WI38 (cell line): ENCODE data around the gene MRGPRD.

Experiments
- H3K4me3 ChIP-seq: 2 replicates; pipeline ENCODE4 v1.5.1; 2011; ENCODE audit warnings: low read depth, mild to moderate bottlenecking, control low read depth, low read length
- TF ChIP-seq, protein P1 (sequence below): IDR thresholded peaks from 2 replicates; pipeline ENCODE4 v1.5.1; 2012; ENCODE audit warnings: low read depth, mild to moderate bottlenecking, control low read depth, low read length

Gene MRGPRD, protein sequence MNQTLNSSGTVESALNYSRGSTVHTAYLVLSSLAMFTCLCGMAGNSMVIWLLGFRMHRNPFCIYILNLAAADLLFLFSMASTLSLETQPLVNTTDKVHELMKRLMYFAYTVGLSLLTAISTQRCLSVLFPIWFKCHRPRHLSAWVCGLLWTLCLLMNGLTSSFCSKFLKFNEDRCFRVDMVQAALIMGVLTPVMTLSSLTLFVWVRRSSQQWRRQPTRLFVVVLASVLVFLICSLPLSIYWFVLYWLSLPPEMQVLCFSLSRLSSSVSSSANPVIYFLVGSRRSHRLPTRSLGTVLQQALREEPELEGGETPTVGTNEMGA

DNA sequence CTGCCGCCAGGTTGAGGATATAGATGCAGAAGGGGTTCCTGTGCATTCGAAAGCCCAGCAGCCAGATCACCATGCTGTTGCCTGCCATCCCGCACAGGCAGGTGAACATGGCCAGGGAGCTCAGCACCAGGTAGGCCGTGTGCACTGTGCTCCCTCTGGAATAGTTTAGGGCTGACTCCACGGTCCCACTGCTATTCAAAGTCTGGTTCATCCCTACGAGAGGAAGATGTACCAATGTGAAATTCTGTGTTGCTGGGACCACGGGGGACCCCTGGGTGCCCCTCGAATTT lies at the start of gene MRGPRD:
MRGPRD (minus strand) TSS at position 211 of the 290 bp plus-strand sequence; CDS start at position 211, 0 bp downstream.
- TF ChIP-seq, protein P1, sequence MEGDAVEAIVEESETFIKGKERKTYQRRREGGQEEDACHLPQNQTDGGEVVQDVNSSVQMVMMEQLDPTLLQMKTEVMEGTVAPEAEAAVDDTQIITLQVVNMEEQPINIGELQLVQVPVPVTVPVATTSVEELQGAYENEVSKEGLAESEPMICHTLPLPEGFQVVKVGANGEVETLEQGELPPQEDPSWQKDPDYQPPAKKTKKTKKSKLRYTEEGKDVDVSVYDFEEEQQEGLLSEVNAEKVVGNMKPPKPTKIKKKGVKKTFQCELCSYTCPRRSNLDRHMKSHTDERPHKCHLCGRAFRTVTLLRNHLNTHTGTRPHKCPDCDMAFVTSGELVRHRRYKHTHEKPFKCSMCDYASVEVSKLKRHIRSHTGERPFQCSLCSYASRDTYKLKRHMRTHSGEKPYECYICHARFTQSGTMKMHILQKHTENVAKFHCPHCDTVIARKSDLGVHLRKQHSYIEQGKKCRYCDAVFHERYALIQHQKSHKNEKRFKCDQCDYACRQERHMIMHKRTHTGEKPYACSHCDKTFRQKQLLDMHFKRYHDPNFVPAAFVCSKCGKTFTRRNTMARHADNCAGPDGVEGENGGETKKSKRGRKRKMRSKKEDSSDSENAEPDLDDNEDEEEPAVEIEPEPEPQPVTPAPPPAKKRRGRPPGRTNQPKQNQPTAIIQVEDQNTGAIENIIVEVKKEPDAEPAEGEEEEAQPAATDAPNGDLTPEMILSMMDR, result no peak
- H3K4me3 ChIP-seq, result no peak within 1 kb of the TSS

DNA sequence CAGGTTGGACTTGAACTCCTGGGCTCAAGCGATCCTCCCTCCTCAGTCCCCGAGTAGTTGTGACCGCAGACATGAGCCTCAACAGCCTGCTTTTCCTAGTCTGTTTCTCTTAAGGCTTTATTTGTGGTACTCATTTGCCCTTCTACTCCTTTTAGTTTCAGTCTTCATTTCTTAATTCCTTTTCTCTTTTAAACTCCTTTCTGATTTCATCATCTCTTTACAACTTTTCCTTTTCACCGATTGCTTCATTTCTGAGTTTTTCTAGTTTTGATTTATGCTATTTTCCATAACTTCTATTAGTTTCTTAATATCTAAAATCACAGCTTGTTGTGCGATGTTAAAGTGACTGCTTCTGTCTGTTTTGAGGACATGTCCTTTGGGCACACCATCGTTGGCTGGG lies 49.5 kb upstream of the MRGPRD start:
- H3K4me3 ChIP-seq, result no peak overlapping the region
- TF ChIP-seq, protein P1, result no peak

DNA sequence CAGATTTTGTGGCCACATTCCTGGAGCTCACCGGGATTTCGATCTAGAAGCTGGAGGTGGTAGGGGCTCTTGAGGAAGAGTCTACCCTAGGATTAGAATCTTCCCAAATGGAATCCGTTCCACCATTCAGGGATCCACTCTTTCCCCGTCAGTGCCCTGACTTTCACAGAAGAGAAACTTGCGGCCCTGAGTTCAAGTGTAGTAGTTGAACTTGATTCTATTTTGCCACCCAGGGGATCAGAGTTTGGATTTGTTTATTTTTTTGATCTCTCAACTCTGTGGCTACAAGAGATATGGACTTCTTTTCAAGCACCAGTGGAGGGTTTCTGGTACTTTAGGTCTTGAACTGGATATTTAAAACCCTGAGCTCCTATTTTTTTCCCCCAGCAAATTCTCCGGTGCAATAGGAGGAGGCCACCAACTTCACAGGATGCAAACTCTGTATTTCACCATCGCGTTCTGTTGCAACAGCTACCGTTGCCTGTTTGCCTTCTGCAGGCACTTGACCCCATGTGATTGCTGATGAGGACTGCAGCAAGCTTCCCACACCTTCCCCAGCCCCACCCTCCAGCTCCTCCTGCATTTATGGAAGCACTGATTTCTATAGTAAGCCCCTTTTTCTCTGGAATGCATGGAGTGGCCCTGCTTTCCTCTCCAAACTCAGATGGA lies 47.1 kb upstream of the MRGPRD start:
- TF ChIP-seq, protein P1, result no peak
- H3K4me3 ChIP-seq, result no peak overlapping the region

DNA sequence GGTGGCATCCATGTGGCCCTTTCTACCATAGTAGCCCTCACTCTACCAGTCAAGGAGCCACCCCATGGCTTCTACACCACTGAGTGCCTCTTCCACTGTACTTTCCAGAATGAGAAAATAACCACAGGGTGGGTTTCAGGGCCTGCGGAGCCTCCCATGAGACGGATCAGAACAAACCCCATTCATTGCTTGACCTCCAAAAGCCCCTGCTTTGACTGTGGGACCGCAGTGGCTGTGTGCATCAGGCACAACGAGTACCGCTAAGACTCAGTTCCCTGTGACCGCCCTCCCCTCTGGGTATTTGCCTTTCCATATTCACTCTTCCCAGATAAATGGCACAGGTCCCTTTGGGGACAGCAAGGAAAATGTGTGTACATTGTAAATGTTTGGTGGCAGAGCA lies 43.7 kb upstream of the MRGPRD start:
- no peak overlapping the region for H3K4me3 ChIP-seq
- TF ChIP-seq, protein P1, result no peak

DNA sequence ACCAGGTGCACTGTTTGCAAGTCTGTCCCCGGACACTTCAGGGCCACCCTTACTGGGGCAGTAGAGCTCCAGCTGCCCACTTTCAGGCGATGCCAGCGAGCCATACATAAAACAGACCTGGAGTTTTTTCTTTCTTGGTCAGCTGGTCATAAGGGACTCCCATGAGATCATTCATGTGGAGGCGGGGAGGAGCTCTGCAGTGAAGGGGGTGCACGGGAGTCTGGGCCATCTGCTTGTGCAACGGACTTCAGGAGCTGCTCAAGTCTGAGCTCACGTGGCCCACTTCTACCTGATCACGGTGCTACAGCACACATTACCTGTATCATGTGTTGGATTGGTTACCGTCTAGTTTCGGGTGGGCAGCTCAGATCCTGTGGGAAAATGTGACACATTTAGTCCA lies 41.5 kb upstream of the MRGPRD start:
- TF ChIP-seq, protein P1, result no peak
- no peak overlapping the region for H3K4me3 ChIP-seq

DNA sequence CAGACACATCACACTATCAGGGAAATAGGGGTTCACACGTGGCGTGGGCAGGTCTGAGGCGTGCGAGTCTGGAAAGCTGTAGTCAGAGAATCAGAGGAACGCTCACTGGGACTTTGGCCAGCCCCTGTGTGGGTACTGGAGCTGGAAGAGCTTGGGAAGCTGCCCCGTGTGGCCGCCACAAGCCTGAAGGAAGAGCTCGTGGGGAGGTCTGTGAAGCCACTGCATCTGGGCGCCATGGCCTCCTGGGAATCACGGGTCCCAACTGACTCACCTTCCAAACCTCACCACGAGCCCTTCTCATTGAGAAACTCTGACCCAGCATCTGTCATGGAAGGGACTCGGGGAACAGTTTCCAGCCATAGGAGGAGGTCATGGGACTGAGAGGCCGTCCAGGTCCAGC lies 38.1 kb upstream of the MRGPRD start:
- H3K4me3 ChIP-seq, result no peak overlapping the region
- TF ChIP-seq, protein P1, result no peak

DNA sequence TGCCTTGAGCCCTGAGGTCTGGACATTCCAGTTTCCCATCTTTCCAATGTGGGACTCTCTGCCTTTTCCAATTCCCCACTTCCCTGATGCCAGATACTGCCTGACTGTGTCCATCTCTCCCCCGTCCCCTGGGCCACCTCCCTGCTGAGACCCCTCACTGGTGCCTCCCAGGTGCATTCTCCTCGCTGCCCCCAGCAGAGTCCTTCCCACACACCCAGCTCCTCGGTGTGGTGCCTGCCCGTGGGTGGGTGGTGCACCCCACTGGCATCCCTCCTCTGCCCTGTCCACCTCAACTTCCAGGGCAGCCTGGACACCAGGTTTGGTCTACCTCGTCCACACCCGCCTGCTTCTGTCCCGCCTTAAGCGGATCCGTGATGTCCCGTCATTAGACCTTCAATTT lies 37.2 kb upstream of the MRGPRD start:
- no peak overlapping the region for H3K4me3 ChIP-seq
- TF ChIP-seq, protein P1, result no peak
